HG02981 (cell line): ENCODE data around the gene TBC1D22A.

ENCODE experiments used
- ATAC-seq: cut with Tn5 transposase; IDR thresholded peaks from one replicate; pipeline ENCODE4 v1.9.1; 2021; ENCODE audit warnings: mild to moderate bottlenecking, moderate library complexity; ENCODE audit not compliant: unreplicated experiment

Gene TBC1D22A

DNA sequence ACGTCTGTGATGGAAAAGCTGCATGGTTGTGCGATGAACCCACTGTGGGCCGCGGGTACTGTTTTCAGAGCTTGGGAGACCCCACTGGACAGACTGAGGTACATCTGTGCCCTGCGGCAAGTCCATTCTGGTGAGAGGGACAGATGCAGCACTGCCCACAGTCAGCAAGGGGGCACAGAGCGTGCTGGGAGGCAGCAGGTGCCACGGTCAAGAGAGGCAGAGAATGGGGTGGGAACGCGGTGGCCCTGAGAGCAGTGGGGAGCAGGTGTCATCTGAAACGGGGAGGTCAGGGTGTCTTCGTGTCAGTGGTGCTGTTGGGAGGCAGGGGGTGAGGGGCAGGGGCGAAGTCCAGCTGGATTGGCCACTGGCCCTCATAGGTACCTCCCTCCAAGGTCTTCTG is 32.0 kb downstream of the TBC1D22A start:
- no peak for ATAC-seq

DNA sequence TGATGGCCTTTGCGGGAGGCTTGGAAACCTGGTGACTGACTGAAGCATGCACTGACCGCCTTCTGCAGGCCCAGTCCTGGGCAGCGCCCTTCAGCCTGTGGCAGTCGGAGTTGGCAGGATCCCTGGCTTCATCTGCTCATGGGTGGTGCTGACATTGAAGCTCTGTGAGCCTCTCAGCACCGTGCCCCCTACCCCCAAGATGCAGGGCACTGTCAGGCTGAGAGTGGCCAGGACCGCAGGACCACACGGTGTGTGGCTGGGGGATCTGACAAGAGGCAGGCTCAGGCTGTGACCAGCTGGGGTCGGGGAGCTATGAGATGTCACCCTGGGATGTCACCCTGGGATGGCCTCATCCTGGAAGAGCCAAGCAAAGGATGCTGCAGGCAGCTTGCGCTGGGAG is 32.7 kb downstream of the TBC1D22A start:
- ATAC-seq = no peak

DNA sequence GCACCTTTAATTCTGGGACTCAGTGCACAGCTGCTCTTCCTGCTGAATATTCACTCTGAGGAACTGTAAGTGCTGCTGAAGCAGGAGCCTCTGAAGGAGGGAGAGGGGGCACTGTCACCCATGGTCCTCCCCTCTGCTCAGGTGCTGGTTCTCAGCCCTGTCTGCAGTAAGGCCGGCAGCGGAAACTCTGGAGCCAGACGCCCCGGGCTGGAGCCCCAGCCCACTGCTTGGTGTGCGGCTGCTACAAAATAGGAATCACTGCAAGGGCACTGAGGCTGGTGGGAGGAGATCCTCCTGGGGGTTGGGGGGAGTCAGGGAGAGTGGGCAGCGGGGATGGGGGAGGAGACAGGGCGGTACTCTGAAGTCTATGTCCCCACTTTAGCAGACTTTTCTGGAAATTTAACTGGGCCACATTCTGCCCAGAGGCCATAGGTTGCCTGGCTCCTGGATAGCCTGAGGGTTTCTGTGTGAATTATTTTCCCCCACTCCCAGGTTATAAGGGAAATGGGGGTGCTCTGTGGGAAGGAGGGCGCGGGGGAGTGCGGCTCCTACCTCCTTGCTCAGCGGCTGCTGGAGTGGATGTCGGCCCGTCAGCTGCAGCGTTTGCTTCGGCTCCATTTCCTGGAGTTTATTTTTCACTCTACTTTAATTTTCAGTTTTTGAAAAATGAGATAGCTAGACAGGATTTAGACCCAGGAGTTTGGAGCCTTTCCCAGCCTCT is 33.6 kb downstream of the TBC1D22A start:
- no peak for ATAC-seq

DNA sequence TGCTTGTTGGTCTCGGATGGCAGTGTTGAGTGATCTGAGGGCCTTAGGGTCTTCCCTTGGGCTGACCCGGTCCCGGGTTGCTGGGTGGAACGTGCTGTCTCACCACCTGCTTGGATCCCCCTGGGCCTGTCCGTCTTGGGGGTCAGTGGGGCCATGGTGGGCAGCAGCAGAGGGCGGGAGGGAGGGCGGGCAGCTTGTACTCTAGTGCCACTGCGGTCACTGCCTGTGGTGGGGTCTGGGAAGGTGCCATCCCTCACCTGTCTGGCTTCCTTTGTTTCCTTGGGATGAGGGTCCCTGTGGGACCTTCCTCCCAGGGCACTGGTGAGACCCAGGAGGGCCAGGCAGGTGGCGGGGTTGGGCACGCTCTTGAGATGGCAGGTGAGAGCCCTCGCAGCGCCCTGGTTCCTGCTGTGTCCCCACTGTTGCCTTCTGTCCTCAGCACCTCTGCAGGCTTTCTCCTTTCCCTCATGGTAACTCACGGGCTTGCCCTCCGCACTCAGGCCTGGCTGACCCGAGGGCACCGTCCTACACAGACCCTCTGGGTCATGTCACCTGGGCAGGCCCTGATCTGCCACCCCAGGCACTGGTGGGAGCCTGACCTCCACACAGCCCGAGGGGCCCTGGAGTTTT is 34.2 kb downstream of the TBC1D22A start:
- ATAC-seq = no peak

DNA sequence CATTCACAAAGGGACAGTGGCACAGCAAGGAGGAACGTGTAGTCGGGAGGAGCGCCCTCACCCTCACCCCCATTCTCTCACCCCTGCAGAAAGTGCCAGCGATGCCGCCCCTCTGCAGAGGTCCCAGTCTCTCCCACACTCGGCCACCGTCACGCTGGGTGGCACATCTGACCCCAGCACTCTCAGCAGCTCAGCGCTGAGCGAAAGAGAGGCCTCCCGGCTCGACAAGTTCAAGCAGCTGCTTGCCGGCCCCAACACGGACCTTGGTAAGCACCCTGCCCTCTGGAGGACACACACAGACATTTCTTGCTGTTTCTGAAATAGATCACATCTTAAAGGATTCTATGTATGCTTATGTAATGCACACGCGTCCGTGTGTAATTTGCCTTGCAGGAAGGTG is 34.9 kb downstream of the TBC1D22A start:
- ATAC-seq = no peak

DNA sequence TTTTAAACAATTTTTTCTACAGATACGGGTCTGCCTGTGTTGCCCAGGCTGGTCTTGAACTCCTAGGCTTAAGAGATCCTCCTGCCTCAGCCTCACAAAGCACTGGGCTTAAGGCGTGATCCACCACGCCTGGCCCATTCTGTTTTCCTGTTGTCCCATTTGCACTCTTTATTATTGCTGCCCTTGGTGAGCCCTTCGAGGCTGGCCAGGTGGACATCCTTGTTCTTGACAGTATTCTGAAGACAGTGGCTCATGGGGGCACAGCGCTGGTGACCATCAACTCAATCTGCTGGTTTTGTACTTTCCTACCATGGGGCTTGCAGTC is 35.6 kb downstream of the TBC1D22A start:
- ATAC-seq = no peak

DNA sequence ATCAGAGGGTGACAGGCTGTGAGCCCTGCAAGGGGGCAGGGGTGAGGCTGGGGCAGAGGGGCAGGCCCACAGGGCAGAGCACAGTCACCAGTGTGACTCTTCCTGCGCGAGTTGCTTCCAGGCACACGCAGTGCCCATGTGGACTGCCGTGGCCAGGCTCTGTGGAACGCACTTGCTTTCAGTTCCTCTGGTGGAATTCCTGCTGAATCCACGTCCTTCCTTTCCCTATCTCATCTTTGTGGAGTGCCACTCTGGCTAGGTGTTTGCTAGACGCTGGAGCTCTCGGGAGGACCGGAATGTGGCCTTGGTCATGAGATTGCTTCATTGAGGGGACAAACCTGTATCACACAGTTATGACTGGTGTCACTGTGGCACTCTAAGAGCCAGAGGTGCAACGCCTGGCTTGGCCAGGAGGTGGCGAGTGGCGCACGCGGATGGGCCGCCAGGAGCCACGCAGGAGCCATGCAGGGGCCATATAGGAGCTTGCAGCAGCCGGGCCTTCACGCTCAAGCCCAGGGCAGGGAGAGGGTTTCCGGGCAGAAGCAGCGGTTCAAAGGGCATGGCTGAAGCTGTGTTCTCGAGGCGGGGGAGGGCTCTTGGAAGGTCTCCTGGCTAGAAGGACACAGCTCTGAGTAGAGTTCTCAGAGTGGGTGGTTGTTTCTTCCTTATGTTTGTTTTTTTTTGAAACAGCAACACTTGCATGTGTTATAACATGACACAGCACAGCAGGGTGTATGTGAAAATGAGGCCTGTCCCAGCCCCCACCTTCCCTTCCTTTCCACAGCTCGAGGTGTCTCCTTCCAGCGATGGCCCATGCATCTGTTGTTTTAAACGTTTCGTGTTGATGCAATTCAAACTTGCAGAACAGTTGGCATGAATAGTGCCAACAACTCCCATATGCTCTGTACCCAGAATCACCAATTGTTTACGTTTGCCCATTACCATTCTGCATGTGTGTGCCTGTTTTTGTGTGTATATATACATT is 36.2 kb downstream of the TBC1D22A start:
- ATAC-seq = no peak

DNA sequence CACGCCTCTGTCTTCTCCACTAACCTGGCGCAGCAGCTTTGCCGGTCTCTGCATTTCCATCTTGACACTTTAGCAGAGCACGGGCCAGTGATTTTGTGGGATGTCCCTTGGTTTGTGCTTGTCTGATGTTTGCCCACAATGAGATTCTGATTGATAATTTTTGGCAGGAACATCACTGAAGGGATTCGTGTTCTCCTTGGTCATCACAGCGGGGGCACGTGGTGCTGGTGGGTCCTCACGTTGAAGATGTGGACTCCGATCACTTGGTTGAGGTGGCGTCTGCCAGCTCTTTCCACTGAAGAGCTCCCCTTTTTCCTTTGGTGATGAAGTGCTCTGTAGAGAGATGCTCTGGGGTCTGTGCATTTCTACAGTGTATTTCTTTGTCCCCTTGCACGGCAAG is 37.2 kb downstream of the TBC1D22A start:
- no peak for ATAC-seq

DNA sequence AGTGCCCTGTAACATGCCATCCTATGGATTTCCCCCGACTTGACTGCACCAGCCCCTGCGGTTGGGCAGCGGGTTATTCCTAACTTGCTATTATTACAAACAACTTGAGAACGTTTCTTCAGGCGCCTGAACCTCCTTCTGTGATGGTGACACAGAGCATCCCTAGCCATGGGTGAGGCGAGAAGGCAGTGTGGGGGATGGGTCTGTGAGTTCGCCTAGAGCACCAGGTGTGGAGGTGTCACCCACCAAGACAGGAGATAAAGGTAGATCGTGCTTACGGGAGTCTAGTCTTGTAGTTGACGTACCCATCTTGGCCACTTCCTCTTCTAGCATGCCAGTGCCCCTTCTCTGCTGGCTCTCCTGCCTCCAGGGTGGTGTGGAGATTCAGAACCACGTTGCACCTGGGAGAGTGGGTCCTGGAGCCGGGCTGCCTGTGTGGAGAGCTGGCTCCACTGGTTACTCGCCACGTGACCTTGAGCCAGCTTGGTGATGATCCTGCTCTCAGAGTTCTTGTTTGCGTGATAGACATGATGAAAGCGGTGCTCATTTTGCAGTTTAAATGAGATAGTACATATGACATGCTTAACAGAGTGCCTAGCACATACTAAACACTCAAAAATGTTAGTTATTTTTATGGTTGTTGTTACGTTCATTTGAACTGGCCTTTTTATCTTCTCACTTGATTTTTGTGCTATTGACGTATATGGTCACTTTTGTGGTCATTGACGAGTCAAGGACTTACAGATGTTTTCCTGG is 37.8 kb downstream of the TBC1D22A start:
- no peak for ATAC-seq

DNA sequence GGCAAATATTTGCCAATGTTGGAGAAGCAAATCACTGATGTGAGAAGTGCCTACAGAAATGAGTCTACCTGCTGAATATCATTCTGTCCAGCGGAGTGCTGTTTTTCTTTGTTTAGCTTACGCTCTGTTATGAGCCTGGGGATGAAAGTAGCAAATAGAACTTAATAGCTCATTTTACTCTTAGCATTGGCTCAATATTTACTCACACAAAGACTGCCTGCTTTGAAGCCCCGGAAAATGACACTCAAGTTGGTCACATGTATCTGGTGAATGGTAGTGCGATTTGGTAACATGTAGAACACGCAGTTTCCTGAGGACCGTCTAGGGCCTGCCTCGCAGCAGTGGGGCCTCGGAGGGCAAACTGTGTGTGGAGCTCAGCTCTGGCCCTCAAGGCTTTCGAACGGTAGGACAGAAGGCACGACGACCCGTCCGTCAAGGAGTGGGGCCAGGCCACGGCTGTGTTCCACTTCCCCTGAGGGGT is 38.9 kb downstream of the TBC1D22A start:
- ATAC-seq = no peak

DNA sequence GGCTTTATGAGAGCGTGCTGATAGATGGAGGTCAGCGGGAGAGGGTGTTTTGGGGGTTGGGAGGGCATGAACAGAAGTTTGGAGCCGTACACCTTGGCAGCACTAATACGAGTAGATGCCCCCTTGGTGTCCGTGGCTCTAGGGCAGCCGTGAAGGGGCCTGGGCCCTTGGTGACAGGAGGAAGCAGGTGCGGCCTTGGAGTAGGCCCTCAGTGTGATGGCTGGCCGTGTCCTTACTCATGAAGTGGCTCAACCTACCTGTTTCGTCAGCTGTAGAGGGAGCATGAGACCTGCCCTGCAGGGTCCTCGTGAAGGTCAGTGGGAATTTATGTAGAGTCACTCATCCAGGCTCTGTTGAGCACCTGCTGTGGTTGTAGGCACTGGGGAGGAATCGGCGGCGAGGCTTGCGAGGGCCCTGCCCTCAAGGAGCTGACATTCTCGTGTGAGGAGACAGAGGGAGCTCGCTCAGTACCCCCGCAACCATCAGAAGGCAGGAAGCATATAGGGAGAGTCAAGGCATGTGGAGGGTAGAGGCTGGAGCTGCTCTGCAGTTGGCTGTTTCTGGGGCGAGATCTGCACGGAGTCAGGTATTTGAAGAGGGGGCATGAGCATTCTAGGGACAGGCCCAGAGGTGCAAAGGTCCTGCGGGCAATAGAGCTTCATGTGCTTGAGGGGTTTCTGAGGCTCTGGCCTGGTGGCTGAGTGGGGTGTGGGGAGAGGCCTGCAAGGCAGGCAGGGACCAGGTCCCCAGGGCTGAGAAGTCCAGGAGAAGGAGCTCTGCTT is 39.6 kb downstream of the TBC1D22A start:
- no peak for ATAC-seq

DNA sequence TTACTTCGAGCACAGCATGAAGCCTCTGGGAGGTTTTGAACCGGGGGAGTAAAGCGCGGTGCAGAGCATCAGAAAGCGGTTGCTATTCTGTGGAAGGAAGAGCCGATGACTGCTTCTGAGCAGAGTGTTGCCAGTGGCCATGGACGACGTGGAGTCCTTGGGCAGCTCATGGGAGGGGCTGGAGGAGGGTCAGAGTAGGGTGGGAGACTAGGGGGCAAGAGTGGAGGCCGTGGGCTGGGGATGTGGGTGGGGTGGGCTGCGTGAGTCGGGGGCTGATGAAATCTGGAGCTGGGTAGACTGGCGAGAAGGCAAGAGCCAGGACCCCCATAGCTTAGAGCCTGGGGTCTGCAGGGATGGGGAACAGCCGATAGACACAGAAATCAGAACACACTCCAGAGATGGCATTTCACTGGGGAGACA is 40.2 kb downstream of the TBC1D22A start:
- ATAC-seq = no peak

DNA sequence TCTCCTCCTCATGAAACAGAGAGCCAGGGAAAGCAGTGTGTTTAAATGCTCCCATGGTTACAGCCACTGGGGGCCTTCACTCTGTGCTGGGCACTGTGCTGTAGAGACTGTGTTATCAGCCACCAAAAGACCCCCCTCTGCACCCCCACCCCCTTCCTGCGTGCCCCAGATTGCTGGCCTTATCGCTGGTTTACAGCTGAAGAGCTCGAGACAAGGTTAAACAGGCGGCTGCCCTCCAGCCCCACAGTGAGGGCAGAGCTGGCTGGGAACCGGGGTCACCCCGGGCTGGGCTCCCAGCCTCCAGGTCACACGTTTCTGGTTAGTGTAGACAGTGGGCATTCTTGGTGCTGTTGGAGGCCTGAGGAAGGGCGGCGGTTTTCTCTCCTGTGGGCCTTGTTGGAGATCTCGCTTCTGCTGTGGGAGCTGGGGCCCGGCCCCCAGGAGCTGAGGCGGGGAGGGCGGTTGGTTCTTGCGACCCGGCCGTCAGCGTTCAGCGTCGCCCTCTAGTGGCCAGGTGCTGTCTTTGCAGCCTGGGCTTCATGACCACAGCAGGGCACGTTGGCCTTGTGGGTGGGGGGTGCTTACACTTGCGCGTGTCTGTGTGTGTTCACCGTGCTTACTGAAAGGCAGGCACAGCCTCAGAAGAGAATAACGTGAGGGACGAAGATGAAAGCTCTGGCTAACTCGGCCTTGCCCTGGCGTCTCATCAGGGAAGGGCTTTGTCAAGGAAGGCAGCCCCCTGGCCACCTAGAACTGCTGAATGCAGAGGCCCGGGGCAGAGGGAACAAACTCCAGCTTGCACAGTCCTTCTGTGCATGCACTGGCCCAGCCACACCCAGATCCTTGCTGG is 40.8 kb downstream of the TBC1D22A start:
- peak; percentile 47 for ATAC-seq

DNA sequence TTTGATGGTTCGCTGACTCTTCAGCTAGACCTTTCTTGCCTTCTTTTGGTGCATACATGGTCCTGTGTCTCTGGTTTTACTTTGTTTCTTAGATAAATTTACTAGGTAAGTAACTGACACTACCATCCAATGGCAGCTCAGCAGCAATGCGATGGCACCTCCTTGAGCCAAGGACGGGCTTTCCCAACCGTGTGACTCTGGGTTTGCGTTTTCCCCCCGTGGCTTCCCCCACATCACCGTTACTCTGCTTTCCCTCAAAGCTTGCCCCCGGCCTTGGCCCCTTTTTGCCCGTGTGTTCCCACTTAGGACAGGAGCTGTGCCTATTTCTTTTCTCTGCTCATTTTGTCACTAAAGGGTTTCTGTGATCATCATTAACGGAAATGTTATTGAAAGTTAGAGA is 41.5 kb downstream of the TBC1D22A start:
- no peak for ATAC-seq

DNA sequence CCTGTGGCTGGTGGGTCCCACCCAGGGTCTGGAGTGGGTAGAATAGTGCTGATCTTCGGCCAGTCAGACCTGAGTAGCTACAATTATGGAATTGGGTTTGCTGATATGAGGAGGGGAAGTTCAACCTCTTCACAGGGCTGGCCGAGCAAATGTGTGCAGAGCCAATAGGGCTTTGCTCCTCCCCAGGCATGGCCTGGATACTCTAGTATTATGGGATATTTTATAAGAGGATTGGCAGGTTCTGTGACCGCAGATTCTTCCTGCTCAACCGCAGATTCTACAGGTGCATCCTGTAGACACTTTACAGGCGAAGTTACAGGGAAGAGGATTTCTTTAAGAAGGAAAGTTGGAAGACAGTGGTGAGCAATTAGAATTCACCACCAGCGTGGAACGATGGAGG is 44.3 kb downstream of the TBC1D22A start:
- no peak for ATAC-seq

DNA sequence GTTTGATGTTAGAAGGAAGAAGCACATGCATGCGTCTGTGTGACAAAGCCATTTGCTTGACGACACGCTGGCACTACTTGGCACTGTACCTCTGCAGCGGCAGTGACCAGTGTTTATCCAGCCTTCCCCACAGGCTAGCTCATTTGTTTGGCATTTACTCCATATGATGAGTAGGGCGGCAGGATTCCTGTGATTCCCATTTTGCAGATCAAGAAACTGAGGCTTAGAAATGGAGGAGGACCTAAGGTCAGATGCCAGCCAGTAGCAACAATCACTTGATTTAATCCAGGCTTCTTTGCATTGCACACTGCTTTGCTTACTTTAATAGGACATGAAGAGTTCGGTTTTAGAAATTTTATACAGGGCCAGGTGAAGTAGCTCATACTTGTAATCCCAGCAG is 45.0 kb downstream of the TBC1D22A start:
- no peak for ATAC-seq

DNA sequence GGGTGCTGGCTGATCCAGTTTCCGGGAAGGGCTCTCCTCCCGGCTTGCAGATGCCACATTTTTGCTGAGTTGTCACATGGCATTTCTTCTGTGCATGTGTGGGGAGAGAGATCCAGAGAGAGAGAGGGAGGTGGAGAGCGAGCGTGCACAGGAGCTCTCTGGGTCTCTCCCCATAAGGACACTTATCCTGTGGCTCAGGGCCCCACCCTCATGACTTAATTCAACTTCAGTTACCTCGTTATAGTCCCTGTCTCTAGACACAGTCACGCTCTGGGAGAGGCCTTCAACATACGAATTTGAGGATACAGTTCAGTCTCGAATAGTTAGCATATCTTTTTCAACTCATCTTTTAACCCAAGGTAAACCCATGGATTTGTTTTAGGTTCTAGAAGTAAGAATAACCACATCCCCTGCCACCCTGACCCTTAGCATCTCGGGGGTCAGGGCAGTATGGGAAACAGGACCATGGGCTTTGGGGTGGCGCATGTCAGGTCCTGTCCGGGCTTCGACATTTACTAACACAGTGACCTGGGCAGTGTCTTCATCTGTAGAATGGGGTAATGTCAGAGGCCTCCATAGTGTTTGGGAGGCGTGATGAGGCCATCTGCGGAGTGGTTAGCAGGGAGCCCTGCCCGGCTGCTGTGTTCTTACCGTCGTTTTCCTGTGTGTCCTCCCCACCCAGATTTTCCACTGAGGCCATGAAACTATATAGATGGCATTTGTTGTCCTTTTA is 46.9 kb downstream of the TBC1D22A start:
- no peak for ATAC-seq
